CD14-positive monocyte (primary cell): ENCODE results near the gene ZBTB47. TPM values are rescaled to one million over a fixed set of nuclear protein-coding genes. Genes with fewer than 3 reads are reported as not detected.

Experiments
- DNase-seq, 3 donors: peaks; one replicate each; pipeline ENCODE4 v3.0.0-alpha.2; 2011 to 2022
- H2AFZ ChIP-seq: 2 replicates; pipeline ENCODE4 v1.6.0; 2012; ENCODE audit warnings: mild to moderate bottlenecking, low read depth, low read length, inconsistent platforms; ENCODE audit not compliant: insufficient read depth, poor library complexity, severe bottlenecking
- H3K27ac ChIP-seq, 2 donors: 1 replicate in 1 of 2; 2 replicates in 1 of 2; pipeline ENCODE4 v1.5.1; 2012 to 2013; ENCODE audit warnings: low read length in 2 of 2, control low read depth in 1 of 2, inconsistent platforms in 1 of 2, low read depth in 1 of 2, mild to moderate bottlenecking in 1 of 2
- H3K27me3 ChIP-seq, 2 donors: one replicate each; pipeline versions ENCODE4 v1.6.0 to v1.6.1; 2011 to 2013; ENCODE audit warnings: low read length in 2 of 2; ENCODE audit not compliant: control insufficient read depth in 2 of 2, insufficient read depth in 2 of 2
- H3K36me3 ChIP-seq, 2 donors: replicated peaks in 1 of 2; 1 replicate in 1 of 2; 2 replicates in 1 of 2; pipeline versions ENCODE4 v1.5.1 to v1.6.1; 2012 to 2013; ENCODE audit warnings: low read length in 2 of 2, control low read depth in 1 of 2, inconsistent platforms in 1 of 2, mild to moderate bottlenecking in 1 of 2; ENCODE audit not compliant: insufficient read depth in 2 of 2, control insufficient read depth in 1 of 2
- H3K4me1 ChIP-seq, 2 donors: 1 replicate in 1 of 2; 2 replicates in 1 of 2; pipeline versions ENCODE4 v1.5.1 to v1.6.1; 2012 to 2013; ENCODE audit warnings: low read length in 2 of 2, control low read depth in 1 of 2, inconsistent platforms in 1 of 2, mild to moderate bottlenecking in 1 of 2, moderate library complexity in 1 of 2; ENCODE audit not compliant: insufficient read depth in 2 of 2, control insufficient read depth in 1 of 2
- H3K4me2 ChIP-seq: replicated peaks from 2 replicates; pipeline ENCODE3; 2012; ENCODE audit warnings: low read length, moderate library complexity, mild to moderate bottlenecking; ENCODE audit not compliant: poor library complexity, severe bottlenecking; ENCODE audit errors: extremely low read depth
- H3K4me3 ChIP-seq, 3 experiments: fragments of 200-600 bp in 1 of 3; sonication (generic) in 1 of 3; replicated peaks in 1 of 3; 1 replicate in 2 of 3; 2 replicates in 1 of 3; pipeline ENCODE4 v1.5.1; 2011 to 2013; ENCODE audit warnings: low read length in 3 of 3, mild to moderate bottlenecking in 3 of 3, control low read depth in 2 of 3, low read depth in 2 of 3, inconsistent platforms in 1 of 3, moderate library complexity in 1 of 3
- H3K79me2 ChIP-seq: 2 replicates; pipeline ENCODE4 v1.6.0; 2012; ENCODE audit warnings: mild to moderate bottlenecking, control low read depth, inconsistent platforms, low read length, moderate library complexity; ENCODE audit not compliant: insufficient read depth
- H3K9ac ChIP-seq: 2 replicates; pipeline ENCODE4 v1.6.0; 2017; ENCODE audit warnings: low read length, mild to moderate bottlenecking; ENCODE audit not compliant: insufficient read depth, poor library complexity, severe bottlenecking
- H3K9me3 ChIP-seq, 2 donors: replicated peaks in 1 of 2; 1 replicate in 1 of 2; 2 replicates in 1 of 2; pipeline versions ENCODE4 v1.5.1 to v1.6.1; 2012 to 2013; ENCODE audit warnings: low read length in 2 of 2, control low read depth in 1 of 2; ENCODE audit not compliant: control insufficient read depth in 1 of 2, insufficient read depth in 1 of 2
- H4K20me1 ChIP-seq: 2 replicates; pipeline ENCODE4 v1.6.0; 2012; ENCODE audit warnings: mild to moderate bottlenecking, low read length, control low read depth, moderate library complexity; ENCODE audit not compliant: insufficient read depth
- H3K27ac Mint-ChIP-seq, 7 donors: one replicate each; pipeline ENCODE4 v1.8.0; 2020; ENCODE audit warnings: mild to moderate bottlenecking in 7 of 7, mixed read lengths in 7 of 7, moderate library complexity in 6 of 7, inconsistent platforms in 2 of 7
- H3K27me3 Mint-ChIP-seq, 3 donors: one replicate each; pipeline ENCODE4 v1.8.0; 2021 to 2022; ENCODE audit warnings: low read depth in 3 of 3, mild to moderate bottlenecking in 3 of 3, mixed read lengths in 3 of 3, moderate library complexity in 3 of 3, inconsistent platforms in 1 of 3
- H3K36me3 Mint-ChIP-seq, 2 donors: one replicate each; pipeline ENCODE4 v1.8.0; 2020; ENCODE audit warnings: mixed read lengths in 2 of 2, inconsistent platforms in 1 of 2, mild to moderate bottlenecking in 1 of 2
- H3K4me1 Mint-ChIP-seq: one replicate; pipeline ENCODE4 v1.8.0; 2020; ENCODE audit warnings: mild to moderate bottlenecking, mixed read lengths
- H3K4me3 Mint-ChIP-seq, 2 donors: one replicate each; pipeline ENCODE4 v1.8.0; 2020; ENCODE audit warnings: mild to moderate bottlenecking in 2 of 2, mixed read lengths in 2 of 2, moderate library complexity in 1 of 2
- H3K9me3 Mint-ChIP-seq, 7 donors: one replicate each; pipeline ENCODE4 v1.8.0; 2020 to 2022; ENCODE audit warnings: mixed read lengths in 7 of 7, mild to moderate bottlenecking in 6 of 7, moderate library complexity in 6 of 7, inconsistent platforms in 2 of 7
- WGBS: methylation state at CpG from one replicate; pipeline ENCODE4 v1.1.5; 2013; ENCODE audit warnings: missing lambda C conversion rate; ENCODE audit not compliant: insufficient coverage; 5-methylcytosine and 5-hydroxymethylcytosine counted together
- intact Hi-C, 2 donors: fragments of 100-400 bp; cut with micrococcal nuclease; formaldehyde crosslinking; loops; one replicate each; pipeline versions ENCODE4 v1.15.0 to v1.15.1; 2023
- polyA plus RNA-seq, 3 donors: library from polyadenylated mRNA; depleted of rRNA in 1 of 3; unstranded in 2 of 3; stranded (reverse) in 1 of 3; fragments of 300-500 nt in 2 of 3; fragments of >200 nt in 1 of 3; fragmentation: Illumina TruSeq in 2 of 3; gene quantifications; 1 replicate in 2 of 3; 2 replicates in 1 of 3; pipeline ENCODE4 v1.2.3, GENCODE V29; 2012 to 2021
- TF ChIP-seq, protein P1 (sequence below): fragments of 200-600 bp; IDR thresholded peaks from one replicate; pipeline ENCODE4 v1.8.0; 2022; ENCODE audit warnings: antibody characterized with exemption, mild to moderate bottlenecking

The ZBTB47 gene
- polyA plus RNA-seq, 3 donors, result 0.35 to 9.8 (median 0.41) TPM

DNA sequence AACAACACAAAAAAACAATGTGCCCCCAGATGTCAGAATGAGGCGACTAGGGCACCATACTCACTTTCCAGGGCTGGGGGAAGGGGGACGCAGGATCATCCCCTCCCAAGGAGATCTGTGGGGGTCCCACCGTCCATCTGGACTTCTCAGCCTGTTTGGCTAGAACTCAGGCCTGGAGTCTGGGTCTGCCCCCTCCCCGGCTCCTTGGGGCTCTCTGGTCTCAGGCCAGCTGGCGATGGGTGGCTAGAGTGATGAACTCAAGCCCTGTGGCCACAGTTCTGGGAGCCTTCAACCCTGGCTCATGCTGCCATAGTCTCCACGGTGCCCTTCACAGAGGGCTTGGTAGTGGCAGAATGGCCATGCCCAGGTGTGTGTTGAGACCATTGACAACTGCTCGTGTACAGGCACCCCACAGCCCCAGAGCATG lies 13.6 kb downstream of the ZBTB47 start:
- TF ChIP-seq, protein P1, sequence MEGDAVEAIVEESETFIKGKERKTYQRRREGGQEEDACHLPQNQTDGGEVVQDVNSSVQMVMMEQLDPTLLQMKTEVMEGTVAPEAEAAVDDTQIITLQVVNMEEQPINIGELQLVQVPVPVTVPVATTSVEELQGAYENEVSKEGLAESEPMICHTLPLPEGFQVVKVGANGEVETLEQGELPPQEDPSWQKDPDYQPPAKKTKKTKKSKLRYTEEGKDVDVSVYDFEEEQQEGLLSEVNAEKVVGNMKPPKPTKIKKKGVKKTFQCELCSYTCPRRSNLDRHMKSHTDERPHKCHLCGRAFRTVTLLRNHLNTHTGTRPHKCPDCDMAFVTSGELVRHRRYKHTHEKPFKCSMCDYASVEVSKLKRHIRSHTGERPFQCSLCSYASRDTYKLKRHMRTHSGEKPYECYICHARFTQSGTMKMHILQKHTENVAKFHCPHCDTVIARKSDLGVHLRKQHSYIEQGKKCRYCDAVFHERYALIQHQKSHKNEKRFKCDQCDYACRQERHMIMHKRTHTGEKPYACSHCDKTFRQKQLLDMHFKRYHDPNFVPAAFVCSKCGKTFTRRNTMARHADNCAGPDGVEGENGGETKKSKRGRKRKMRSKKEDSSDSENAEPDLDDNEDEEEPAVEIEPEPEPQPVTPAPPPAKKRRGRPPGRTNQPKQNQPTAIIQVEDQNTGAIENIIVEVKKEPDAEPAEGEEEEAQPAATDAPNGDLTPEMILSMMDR, result no peak
- H3K9ac ChIP-seq, result no peak overlapping the region
- peaks cover 0 to 4% of the 10 kb centered on the region in 2 donors for H3K4me1 ChIP-seq
- no peak overlapping the region for H2AFZ ChIP-seq
- peaks cover 0 to 8% of the 10 kb centered on the region in 2 donors for H3K36me3 ChIP-seq
- peaks cover 7% of the 10 kb centered on the region for H3K4me1 Mint-ChIP-seq
- H3K27me3 ChIP-seq, result no peaks in the 10 kb centered on the region
- H3K4me3 ChIP-seq, result no peak overlapping the region
- no peak overlapping the region for H3K4me3 Mint-ChIP-seq
- 83% methylated on average over 6 of the region's 7 CpGs for WGBS
- no peak overlapping the region for H3K27ac ChIP-seq
- H3K9me3 Mint-ChIP-seq, result peaks cover 2 to 8% (median 5%) of the 10 kb centered on the region in 7 donors
- peaks cover 1 to 12% (median 4%) of the 10 kb centered on the region in 3 donors for H3K27me3 Mint-ChIP-seq
- no peak for DNase-seq
- peaks cover 6 to 19% of the 10 kb centered on the region in 2 donors for H3K36me3 Mint-ChIP-seq
- H3K79me2 ChIP-seq, result no peaks in the 10 kb centered on the region
- no peak overlapping the region for H3K4me2 ChIP-seq
- H3K9me3 ChIP-seq, result peaks cover 0 to 10% of the 10 kb centered on the region in 2 donors
- H3K27ac Mint-ChIP-seq, result no peak overlapping the region
- H4K20me1 ChIP-seq, result no peaks in the 10 kb centered on the region
- intact Hi-C loops, result no loop called here

DNA sequence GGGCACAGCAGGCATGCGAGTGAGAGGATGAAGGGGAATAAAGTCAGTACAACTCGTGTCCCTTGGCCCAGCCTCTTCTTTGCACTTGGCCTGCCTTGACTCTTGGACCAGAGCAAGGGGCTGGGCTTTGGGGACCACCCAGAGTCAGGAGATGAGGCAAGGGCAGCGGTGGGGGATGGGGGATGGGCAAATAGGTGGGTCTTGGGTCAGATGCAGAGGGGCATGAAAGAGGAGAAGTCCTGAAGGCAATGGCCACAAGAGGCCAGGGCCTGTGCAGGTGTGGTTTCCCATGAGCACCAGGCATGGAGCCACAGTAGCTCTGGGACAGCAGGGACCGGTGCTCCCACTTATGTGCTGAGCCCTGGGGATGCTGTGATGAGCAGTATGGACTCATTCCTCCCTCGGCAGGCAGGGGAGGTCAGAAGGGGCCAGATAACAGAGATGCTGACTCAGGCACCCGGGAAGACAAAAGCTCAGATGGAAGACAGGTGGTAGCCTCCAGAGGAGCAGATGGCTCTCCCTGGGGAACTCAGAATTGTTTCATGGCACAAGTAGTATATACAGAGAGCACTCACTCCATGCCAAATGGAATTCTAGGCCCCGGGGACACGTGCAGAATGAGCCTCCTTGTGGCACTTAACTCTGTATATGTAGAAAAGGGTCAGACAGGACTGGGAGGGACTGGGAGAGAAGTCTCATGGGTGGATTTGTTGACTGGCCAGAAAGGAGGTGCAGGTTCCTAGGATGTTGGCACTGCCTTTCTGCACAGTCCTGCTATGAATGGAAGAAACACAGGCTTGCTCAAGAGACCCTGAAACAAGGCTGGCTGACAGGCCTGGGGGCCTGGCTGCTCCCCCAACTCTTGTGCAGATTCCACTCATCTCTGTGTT lies 14.3 kb downstream of the ZBTB47 start:
- no peak for DNase-seq
- Mint-ChIP-seq H3K9me3 (peaks cover 2 to 8% (median 5%) of the 10 kb centered on the region in 7 donors), H3K36me3 (peaks cover 6 to 13% of the 10 kb centered on the region in 2 donors), H3K27me3 (peaks cover 1 to 12% (median 4%) of the 10 kb centered on the region in 3 donors), H3K27ac (no peak overlapping the region), H3K4me3 (no peak overlapping the region), H3K4me1 (peaks cover 13% of the 10 kb centered on the region)
- no peaks in the 10 kb centered on the region for H4K20me1 ChIP-seq
- H3K4me1 ChIP-seq, result peaks cover 0 to 4% of the 10 kb centered on the region in 2 donors
- WGBS, result 71% methylated on average over 6 of the region's 8 CpGs
- H2AFZ ChIP-seq, result no peak overlapping the region
- no peak overlapping the region for H3K4me2 ChIP-seq
- intact Hi-C loops, result no loop called here
- no peak overlapping the region for H3K9ac ChIP-seq
- no peak overlapping the region for H3K27ac ChIP-seq
- peaks cover 0 to 10% of the 10 kb centered on the region in 2 donors for H3K9me3 ChIP-seq
- H3K36me3 ChIP-seq, result peaks cover 0 to 2% of the 10 kb centered on the region in 2 donors
- no peaks in the 10 kb centered on the region for H3K79me2 ChIP-seq
- H3K4me3 ChIP-seq, result no peak overlapping the region
- TF ChIP-seq, protein P1, result no peak
- H3K27me3 ChIP-seq, result no peaks in the 10 kb centered on the region
